ENCODE results near the gene XRCC1. TPM values are rescaled to one million over a fixed set of nuclear protein-coding genes. Genes with fewer than 3 reads are reported as not detected.
"Not testable (repeated sequence)": the region's sequence is repeated elsewhere in the genome, so short reads cannot be mapped to it uniquely, and the experiment has no call there.

XRCC1 gene
- total and polyA plus RNA-seq, 5 donors from 2014 or later = 19.8 to 35.4 (median 24.7) TPM

DNA sequence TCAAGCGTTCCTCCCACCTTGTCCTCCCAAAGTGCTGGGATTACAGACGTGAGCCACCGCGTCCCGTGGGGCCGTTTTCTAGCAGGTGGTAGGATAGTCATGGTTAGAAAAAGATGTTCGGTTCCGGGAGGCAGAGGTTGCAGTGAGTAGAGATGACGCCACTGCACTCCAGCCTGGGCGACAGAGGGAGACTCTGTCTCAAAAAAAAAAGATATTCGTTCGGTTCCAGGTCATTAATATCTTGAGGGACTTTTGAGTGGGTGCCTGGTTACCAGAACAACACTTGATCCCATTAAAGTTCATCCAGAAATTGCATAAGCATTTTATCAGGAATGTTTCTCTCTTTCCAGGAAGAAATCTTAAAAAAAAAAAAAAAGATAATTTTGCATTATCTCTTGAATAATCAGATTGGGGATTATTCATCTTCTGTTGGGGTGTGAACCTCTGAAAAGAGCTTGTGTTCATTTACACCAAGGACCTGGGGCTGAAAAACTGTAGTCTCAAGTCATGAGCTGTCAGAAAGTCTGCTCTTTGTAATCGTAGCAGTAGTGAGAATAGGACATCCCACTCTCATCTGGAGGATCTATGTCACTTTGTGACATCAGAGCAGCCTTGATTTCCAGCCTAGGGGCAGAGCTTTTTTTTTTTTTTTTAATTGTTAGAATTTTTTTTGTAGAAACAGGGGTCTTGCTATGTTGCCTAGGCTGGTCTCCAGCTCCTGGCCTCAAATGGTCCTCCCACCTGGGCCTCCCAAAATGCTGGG lies 47.3 kb downstream of the XRCC1 start:
- H3K4me3 Mint-ChIP-seq = peak overlapping the region in 3 of 4 donors; percentile 26 to 76 (median 54)
- Histone ChIP-seq H3K4me1 (ENCODE audit: control insufficient read depth, insufficient read depth, low read length, poor library complexity, severe bottlenecking) (peaks cover 38% of the 10 kb centered on the region), H3K36me3 (ENCODE audit: control insufficient read depth, insufficient read depth, low read length) (no peaks in the 10 kb centered on the region), H3K9me3 (ENCODE audit: control insufficient read depth in 2 of 2, low read length in 2 of 2) (no peaks in the 10 kb centered on the region), H3K27me3 (ENCODE audit: control insufficient read depth, insufficient read depth, low read length) (no peaks in the 10 kb centered on the region), H3K4me3 (ENCODE audit: low read depth, low read length) (no peak overlapping the region), H3K27ac (ENCODE audit: insufficient read depth, low read length, poor library complexity, severe bottlenecking) (no peak overlapping the region)
- no peak for ATAC-seq (ENCODE audit: low read depth in 2 of 2)
- peaks cover 5 to 39% (median 24%) of the 10 kb centered on the region in 4 donors for H3K4me1 Mint-ChIP-seq
- H3K27me3 Mint-ChIP-seq = no peaks in the 10 kb centered on the region
- H3K27ac Mint-ChIP-seq = peak overlapping the region in 1 of 3 donors; percentile 42
- DNase-seq = no peak
- no peaks in the 10 kb centered on the region for H3K36me3 Mint-ChIP-seq
- H3K9me3 Mint-ChIP-seq = no peaks in the 10 kb centered on the region

DNA sequence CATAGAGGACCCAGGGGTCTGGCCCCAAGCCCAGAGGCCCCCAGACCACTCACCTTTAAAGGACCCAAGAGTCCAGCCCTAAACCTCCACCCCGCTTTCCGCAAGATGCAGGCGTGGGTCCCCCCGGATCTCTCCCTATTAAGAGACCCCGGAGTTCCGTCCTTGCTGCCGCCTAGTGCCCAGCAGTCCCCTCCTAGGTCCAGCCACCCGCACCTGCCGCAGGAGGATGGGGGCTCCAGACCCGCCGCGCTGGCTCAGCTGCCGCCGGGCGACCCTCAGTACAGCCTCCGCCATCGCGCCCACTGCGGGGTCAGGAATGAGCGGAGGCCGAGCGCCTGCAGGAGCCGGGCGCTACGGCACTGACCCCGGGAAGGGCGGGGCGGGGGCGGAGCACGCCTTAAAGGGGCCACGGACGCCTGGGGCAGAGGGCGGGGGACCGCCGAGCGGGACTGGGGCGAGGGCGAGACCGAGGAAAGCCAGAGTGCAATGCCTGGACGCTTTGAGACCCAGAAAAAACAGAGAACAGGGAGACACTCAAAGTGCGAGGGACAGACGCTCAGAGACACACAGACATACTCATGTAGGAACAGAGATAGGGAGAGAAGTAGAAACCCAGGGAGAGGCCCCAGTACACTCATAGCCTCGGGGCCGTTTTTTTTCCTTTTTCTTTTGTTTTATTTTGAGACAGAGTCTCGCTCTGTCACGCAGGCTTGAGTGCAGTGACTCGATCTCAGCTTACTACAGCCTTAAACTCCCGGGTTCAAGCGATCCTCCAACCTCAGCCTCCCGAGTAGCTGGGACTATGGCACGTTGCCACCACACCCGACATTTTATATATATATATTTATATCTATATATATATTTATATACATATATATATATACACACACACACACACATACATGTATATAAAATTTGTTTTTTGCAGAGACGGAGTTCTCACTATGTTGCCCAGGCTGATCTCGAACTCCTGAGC lies 48.2 kb downstream of the XRCC1 start, which contains the start of gene ETHE1:
Gene ETHE1 (minus strand): TSS at position 318 of the 976 bp plus-strand sequence. CDS start 24 bp downstream, at position 294.
- Histone ChIP-seq H3K9me3 (ENCODE audit: control insufficient read depth in 2 of 2, low read length in 2 of 2) (no peaks in the 10 kb centered on the region), H3K27me3 (ENCODE audit: control insufficient read depth, insufficient read depth, low read length) (no peaks in the 10 kb centered on the region), H3K4me3 (ENCODE audit: low read depth, low read length) (peak within 1 kb of the TSS; percentile 86), H3K4me1 (ENCODE audit: control insufficient read depth, insufficient read depth, low read length, poor library complexity, severe bottlenecking) (peaks cover 31% of the 10 kb centered on the region), H3K36me3 (ENCODE audit: control insufficient read depth, insufficient read depth, low read length) (no peaks in the 10 kb centered on the region), H3K27ac (ENCODE audit: insufficient read depth, low read length, poor library complexity, severe bottlenecking) (peak within 1 kb of the TSS; percentile 63)
- no peaks in the 10 kb centered on the region for H3K27me3 Mint-ChIP-seq
- H3K4me1 Mint-ChIP-seq = peaks cover 5 to 34% (median 21%) of the 10 kb centered on the region in 4 donors
- DNase-seq (peak; percentile 59 to 81 (median 70)), ATAC-seq (ENCODE audit: low read depth in 2 of 2) (peak; percentile 72 to 81)
- peak within 1 kb of the TSS; percentile 76 to 97 (median 84) for H3K4me3 Mint-ChIP-seq
- no peaks in the 10 kb centered on the region for H3K9me3 Mint-ChIP-seq
- no peaks in the 10 kb centered on the region for H3K36me3 Mint-ChIP-seq
- H3K27ac Mint-ChIP-seq = peak within 1 kb of the TSS; percentile 28 to 91 (median 74)

- Histone ChIP-seq H3K4me1 (ENCODE audit: control insufficient read depth, insufficient read depth, low read length, poor library complexity, severe bottlenecking) (peaks cover 31% of the 10 kb centered on the region), H3K27me3 (ENCODE audit: control insufficient read depth, insufficient read depth, low read length) (no peaks in the 10 kb centered on the region), H3K27ac (ENCODE audit: insufficient read depth, low read length, poor library complexity, severe bottlenecking) (peak overlapping the region; percentile 63), H3K9me3 (ENCODE audit: control insufficient read depth in 2 of 2, low read length in 2 of 2) (no peaks in the 10 kb centered on the region), H3K36me3 (ENCODE audit: control insufficient read depth, insufficient read depth, low read length) (no peaks in the 10 kb centered on the region), H3K4me3 (ENCODE audit: low read depth, low read length) (peak overlapping the region; percentile 80)
- no peaks in the 10 kb centered on the region for H3K36me3 Mint-ChIP-seq
- DNase-seq = peak in 1 of 3 donors; percentile 42
- peak; percentile 15 to 20 for ATAC-seq (ENCODE audit: low read depth in 2 of 2)
- no peaks in the 10 kb centered on the region for H3K9me3 Mint-ChIP-seq
- H3K4me1 Mint-ChIP-seq = peaks cover 5 to 31% (median 21%) of the 10 kb centered on the region in 4 donors
- peak overlapping the region; percentile 76 to 97 (median 84) for H3K4me3 Mint-ChIP-seq
- H3K27ac Mint-ChIP-seq = peak overlapping the region; percentile 28 to 88 (median 74)
- no peaks in the 10 kb centered on the region for H3K27me3 Mint-ChIP-seq
Observed at GRCh38 chr19:43525836-43526771, 49.2 kb downstream of the XRCC1 start.

DNA sequence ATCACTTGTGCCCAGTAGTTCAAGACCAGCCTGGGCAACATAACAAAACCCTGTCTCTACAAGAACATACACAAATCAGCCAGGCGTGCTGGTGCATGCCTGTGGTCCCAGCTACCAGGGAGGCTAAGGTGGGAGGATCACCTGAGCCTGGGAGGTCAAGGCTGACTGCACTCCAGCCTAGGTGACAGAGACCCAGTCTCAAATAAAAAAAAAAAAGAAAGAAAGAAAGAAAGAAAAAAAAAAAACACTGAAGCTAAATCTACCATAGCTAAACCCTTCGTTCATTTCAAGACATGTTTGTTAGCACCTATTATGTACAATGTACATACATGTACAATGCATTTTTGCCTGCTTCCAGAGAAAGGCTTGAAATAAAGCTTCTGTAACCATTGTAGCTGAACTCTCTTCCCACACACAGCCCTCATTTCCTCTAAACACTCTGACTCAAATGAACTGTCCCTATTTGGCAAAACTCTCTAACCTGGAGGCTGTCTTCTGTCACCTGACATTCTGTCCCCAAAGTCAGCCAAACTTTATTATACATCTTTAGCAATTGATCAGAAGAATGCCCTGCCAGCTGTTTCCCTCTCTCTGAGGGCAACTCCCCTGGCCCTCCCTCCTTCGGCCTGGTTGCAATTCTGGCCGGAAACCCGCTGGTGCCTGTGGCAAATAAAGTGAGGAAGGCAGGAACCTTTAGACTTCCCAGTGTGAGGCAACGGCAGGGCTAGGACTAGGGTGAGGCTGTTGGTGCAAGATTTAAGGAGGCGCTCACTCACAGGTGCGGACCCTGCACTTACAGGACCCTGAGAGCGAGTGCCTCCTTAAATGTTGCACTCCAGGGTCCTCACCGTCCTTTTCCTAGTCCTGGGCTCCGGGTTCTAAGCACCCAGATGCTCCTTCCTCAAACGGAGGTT lies 50.1 kb downstream of the XRCC1 start:
- DNase-seq = peak in 1 of 3 donors; percentile 58
- H3K27ac Mint-ChIP-seq = peak overlapping the region; percentile 28 to 88 (median 74)
- Histone ChIP-seq H3K4me1 (ENCODE audit: control insufficient read depth, insufficient read depth, low read length, poor library complexity, severe bottlenecking) (peaks cover 31% of the 10 kb centered on the region), H3K9me3 (ENCODE audit: control insufficient read depth in 2 of 2, low read length in 2 of 2) (no peaks in the 10 kb centered on the region), H3K36me3 (ENCODE audit: control insufficient read depth, insufficient read depth, low read length) (no peaks in the 10 kb centered on the region), H3K4me3 (ENCODE audit: low read depth, low read length) (peak overlapping the region; percentile 80), H3K27me3 (ENCODE audit: control insufficient read depth, insufficient read depth, low read length) (no peaks in the 10 kb centered on the region), H3K27ac (ENCODE audit: insufficient read depth, low read length, poor library complexity, severe bottlenecking) (peak overlapping the region; percentile 63)
- ATAC-seq (ENCODE audit: low read depth in 2 of 2) = peak; percentile 46 to 54
- no peaks in the 10 kb centered on the region for H3K9me3 Mint-ChIP-seq
- H3K4me3 Mint-ChIP-seq = peak overlapping the region; percentile 76 to 97 (median 84)
- H3K36me3 Mint-ChIP-seq = no peaks in the 10 kb centered on the region
- peaks cover 5 to 31% (median 21%) of the 10 kb centered on the region in 4 donors for H3K4me1 Mint-ChIP-seq
- no peaks in the 10 kb centered on the region for H3K27me3 Mint-ChIP-seq

GRCh38 chr19:43523696-43524095 lies 51.6 kb downstream of the XRCC1 start:
- H3K36me3 ChIP-seq (ENCODE audit: control insufficient read depth, insufficient read depth, low read length); H3K4me3 Mint-ChIP-seq; H3K27ac Mint-ChIP-seq; H3K27me3 Mint-ChIP-seq; H3K36me3 Mint-ChIP-seq; H3K4me3 ChIP-seq (ENCODE audit: low read depth, low read length); ATAC-seq (ENCODE audit: low read depth in 2 of 2); DNase-seq; H3K27me3 ChIP-seq (ENCODE audit: control insufficient read depth, insufficient read depth, low read length); H3K9me3 ChIP-seq (ENCODE audit: control insufficient read depth in 2 of 2, low read length in 2 of 2); H3K9me3 Mint-ChIP-seq; H3K27ac ChIP-seq (ENCODE audit: insufficient read depth, low read length, poor library complexity, severe bottlenecking): not testable (repeated sequence)
- peaks cover 37% of the 10 kb centered on the region for H3K4me1 ChIP-seq (ENCODE audit: control insufficient read depth, insufficient read depth, low read length, poor library complexity, severe bottlenecking)
- H3K4me1 Mint-ChIP-seq = peaks cover 11 to 35% (median 27%) of the 10 kb centered on the region in 4 donors

DNA sequence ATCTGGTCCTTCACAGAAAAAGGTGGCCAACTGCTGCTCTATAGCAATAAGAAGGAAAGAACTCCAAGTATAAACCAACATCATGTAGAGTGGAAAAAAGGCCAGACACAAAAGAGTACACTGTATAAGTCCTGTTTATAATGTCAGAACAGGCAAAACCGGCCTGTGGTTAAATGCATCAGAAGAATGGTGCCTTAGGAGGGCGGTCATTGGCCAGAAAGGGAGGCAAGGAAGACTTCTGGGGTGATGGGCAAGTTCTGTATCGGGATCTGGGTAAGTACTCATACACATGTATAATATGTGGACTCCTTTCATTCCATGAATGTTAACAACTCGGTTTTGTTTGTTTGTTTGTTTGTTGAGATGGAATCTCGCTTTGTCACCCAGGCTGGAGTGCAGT lies 52.4 kb downstream of the XRCC1 start:
- no peaks in the 10 kb centered on the region for H3K9me3 Mint-ChIP-seq
- DNase-seq = no peak
- Histone ChIP-seq H3K4me3 (ENCODE audit: low read depth, low read length) (no peak overlapping the region), H3K4me1 (ENCODE audit: control insufficient read depth, insufficient read depth, low read length, poor library complexity, severe bottlenecking) (peaks cover 37% of the 10 kb centered on the region), H3K27me3 (ENCODE audit: control insufficient read depth, insufficient read depth, low read length) (no peaks in the 10 kb centered on the region), H3K27ac (ENCODE audit: insufficient read depth, low read length, poor library complexity, severe bottlenecking) (no peak overlapping the region), H3K9me3 (ENCODE audit: control insufficient read depth in 2 of 2, low read length in 2 of 2) (no peaks in the 10 kb centered on the region), H3K36me3 (ENCODE audit: control insufficient read depth, insufficient read depth, low read length) (no peaks in the 10 kb centered on the region)
- no peaks in the 10 kb centered on the region for H3K27me3 Mint-ChIP-seq
- ATAC-seq (ENCODE audit: low read depth in 2 of 2) = no peak
- peaks cover 11 to 35% (median 28%) of the 10 kb centered on the region in 4 donors for H3K4me1 Mint-ChIP-seq
- peak overlapping the region in 1 of 4 donors; percentile 44 for H3K4me3 Mint-ChIP-seq
- peak overlapping the region in 1 of 3 donors; percentile 35 for H3K27ac Mint-ChIP-seq
- peaks cover 4% of the 10 kb centered on the region for H3K36me3 Mint-ChIP-seq
